HG03378 (cell line): ENCODE results near the gene KCNE4.
"Not testable (repeated sequence)": the region's sequence is repeated elsewhere in the genome, so short reads cannot be mapped to it uniquely, and the experiment has no call there.

ENCODE experiments used
- ATAC-seq: cut with Tn5 transposase; IDR thresholded peaks from one replicate; pipeline ENCODE4 v1.9.1; 2021; ENCODE audit warnings: mild to moderate bottlenecking, moderate library complexity; ENCODE audit not compliant: unreplicated experiment

KCNE4 gene

DNA sequence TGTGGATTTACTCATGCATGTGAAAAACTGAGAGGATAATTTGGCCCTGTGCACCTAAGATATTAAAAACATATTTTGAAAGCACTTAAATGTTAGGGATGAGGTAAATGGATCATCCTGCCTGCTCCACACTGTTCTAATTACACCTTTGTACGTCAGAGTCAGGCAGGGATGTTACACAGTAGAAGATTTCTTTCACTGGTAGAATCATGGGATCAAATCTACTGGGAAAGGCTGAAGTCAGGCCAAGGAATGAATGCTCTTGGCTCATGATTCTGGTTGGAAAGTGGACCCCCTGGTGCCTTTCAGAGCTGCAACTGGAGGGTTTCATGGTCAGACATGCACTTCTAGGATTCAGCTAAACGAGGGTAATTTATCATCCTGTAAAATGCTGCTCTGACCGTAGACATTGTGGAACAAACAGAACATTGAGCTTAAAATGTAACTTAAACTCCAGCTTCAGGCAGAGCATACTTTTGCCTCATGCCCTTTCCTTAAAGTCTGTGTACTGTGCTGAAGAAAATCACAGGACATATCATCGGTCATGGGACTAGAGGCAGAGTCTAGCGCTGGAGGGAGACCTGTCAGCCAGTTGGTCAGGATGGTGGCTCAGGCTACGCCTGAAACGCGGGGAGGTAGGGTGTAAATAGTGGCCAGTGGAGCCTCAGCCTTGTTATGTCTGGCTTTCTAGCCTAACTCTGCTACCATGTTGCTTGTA lies 4.9 kb downstream of the KCNE4 start:
- no peak for ATAC-seq

DNA sequence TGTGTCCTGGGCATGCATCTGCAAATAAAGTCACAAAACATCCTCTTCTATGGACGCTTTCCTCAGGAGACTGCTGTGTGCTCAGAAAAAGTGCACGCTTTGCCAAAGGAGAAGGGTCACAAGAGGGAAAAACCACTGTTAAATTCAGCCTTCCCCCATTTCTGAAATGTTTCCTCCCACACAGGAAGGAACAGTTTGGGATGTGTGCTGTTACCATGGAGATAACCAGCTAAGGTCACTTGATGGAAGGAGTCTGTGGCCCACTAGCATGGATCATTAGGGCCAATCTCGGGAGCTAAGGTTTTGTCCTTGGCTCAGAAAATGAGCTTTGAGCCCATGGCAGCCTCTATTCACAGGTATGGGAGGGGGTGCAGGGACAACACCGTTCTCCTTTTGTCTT lies 5.6 kb downstream of the KCNE4 start:
- ATAC-seq: no peak

DNA sequence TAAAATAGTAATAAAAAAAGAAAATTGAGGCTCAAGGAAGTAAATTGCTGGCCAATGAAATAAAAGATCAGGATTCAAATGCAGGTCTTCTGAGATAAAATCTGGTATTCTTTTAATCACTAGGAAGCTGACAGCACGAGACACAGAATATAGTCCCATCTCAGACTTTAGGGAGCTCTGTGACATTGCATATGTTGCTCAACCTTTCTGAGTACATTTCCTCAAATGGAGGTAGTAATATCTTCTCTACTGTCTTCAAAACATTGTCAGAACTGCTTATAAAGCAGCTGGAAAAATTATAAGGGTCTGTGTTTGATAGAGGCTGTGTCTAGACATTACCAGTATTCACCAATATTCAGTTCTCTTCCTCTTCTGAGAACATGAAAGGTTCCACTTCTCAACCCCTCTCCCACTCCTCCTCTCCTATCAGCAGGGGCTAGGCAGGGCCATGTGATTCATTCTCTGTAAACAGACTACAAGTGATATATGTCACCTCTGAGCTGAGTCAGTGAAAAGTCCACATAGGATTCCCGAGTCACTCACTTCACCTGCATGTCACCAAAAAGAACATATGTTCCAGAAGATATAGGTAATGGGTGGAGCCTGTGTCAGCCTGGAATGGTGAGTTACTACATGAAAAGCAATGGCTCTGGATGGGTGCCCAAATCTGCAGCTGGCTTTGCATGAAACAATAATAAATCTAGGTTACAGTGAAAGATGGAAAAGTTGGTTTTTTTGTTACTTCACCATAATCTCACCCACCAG lies 7.1 kb downstream of the KCNE4 start:
- ATAC-seq: no peak

DNA sequence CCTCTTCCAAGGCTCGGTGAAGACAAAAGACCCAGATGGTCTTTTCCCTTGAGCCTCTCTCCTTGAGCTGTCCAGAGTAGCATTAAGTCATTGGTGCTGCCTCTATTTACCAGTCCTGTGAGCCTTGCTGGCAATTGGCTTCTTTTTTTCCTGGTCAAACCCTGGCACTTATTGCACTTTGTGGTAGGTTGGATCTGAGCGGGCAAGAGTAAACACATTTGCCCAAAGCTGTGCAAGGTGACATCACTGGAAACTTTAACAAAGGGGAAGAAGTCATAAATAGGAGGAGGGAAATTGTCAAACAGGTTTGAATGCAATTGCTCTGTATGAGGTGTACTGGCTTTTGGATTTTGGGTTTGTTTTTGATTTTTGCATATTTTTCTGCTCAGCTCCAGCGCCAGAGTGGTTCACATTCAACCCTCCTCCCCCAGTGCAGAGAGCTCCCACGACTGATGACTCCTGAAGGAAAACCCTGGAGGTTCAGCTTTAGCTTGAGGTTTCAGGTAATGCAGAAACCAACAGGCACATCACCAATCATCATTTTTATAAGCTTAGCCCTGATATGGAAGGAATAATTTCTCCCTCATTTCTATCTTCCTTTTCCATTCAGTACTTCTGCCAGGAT lies 8.3 kb downstream of the KCNE4 start:
- no peak for ATAC-seq

DNA sequence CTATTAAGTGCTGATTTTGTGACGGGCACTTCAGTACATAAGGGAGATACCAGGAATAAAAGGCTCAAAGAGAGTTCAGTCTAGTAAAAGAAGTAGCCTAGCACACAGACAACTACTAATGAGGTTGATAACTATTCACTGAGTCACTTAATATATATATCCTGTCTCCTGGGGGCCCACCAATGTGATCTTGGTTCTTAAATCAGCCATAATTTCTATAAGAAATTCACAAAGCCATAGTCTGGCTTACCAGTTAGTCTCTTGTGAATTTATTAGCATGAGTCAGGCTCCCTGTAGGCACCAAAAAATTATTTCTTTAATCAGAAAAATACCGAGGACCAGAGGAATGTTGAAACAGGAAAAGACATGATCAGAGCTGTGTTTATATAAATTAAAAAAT lies 10.4 kb downstream of the KCNE4 start:
- ATAC-seq: no peak

DNA sequence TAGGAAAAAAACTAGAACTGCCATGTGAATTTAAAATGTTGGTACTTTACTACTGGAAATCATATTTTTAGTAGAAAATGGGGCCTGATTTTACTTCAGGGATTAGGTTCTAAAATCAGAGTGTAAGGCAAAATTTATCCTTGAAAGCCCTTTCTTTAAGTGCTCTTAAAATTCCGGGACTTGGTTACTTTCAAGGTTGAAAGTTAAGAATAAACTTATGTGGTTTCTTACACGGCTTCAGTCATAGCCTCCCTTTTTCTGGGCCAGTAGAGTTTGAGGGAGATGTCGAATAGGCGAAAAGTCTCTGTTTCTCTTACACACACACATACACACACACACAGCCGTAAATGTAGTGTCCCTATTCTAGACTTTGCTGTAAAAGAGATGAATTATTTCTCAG lies 13.1 kb downstream of the KCNE4 start:
- ATAC-seq: no peak

DNA sequence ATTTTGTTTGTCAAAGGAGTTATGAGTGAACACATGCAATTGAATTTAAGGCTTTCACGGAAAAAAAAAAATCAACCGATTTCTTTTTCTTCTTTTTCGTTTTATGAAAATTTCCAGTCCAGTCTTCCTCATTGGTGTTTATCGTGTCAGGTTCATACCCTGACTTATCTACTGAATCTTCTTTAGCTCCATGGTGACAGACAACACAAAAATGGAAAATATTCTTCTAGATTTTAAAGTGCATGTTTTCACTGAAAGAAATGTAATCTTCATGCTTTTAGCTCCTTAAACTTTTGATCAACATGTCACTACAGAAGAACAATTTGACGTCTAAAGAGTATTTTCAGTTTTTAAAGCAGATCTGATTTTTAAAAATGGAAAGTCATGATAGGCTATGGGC lies 14.7 kb downstream of the KCNE4 start:
- no peak for ATAC-seq

DNA sequence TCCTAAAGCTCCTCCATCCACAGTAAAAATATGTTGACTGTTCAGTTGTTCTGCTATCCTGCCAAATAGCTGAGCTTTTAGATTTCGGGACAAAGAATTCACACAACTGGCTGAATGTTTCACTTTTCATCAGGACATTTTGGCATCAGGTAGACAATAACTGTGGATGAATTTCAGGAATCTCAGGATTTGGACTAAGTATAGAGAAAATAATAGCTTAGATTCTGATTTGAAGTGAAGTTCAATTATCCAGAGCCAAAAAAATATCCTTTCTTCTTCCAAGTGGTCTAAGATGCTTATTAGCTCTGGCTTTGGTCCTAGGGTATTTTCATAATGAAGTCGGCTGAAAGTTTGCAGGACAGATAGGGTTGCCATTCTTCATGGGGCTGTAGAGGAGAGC lies 16.1 kb downstream of the KCNE4 start:
- ATAC-seq: no peak

DNA sequence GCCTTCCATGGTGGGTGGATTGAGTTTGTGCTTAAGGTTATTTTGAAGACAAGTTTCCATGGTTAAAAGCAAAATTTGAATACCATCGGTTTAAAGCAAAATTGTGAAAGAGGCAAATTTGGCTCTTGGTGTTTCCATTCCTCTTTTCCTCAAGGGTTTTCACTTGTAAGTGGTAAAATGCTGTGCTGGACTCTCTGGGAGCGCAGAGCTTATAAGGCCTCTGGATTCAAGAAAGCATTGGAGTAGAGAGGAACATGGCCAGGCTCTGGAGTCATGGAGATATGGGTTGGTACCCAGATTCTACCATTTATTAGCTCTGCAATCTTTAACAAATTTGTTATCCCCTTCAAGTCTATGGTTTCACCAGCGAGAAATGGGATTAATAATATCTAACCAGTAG lies 17.5 kb downstream of the KCNE4 start:
- ATAC-seq: no peak

DNA sequence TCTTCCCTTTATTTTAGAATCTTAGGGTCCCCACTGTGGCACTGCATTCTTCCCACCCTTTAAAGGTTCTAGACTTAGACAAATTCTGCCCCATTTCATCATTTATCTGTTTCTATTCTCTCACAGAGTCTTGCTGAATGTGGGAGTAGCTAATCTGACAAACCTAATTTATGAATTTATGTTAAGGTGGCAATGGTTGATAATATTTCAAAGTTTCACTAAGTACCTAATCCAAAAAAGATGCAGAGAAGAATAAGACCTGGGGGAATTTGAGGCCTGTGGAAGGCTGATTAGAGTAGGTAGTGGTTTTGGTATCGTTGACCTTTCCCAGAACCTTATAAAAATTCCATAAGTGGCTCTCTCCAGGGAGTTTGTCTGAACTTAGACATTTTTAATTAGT lies 18.0 kb downstream of the KCNE4 start:
- no peak for ATAC-seq

DNA sequence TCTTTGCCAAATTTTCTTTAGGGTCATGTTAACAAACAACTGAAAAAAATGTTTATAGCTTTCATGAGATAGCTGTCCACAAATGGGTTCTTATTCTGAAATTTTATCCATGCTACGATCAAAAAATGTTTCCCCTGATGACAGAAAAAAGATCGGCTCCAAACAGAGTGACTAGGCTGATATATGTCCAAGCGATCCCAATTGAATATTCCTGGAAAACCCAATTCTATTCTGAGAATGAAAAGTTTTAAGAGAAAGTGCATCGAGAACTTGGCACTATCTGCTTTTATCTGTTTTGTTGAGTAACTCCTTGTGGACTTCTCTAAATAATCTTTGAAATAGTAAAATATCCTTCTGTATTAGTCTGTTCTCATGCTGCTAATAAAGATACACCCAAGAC lies 19.1 kb downstream of the KCNE4 start:
- no peak for ATAC-seq

DNA sequence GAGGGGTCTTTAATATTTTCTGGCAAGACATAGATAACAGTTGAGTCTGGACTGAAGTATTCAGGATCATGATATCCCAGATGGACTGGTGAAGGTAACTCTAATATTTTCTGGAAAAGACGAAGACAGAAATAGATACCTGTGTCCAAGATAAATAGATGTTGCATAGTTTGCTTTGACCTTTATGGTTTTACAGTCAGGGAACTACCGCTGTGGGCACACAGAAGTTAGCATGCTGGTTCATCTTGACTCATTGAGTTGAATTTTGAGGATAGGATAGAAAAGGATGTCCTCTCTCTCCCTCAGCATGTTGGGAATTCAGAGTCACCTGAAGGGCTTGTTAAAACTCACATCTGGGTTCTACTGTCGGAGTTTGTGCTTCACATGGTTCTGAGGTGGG lies 20.8 kb downstream of the KCNE4 start:
- ATAC-seq: no peak

DNA sequence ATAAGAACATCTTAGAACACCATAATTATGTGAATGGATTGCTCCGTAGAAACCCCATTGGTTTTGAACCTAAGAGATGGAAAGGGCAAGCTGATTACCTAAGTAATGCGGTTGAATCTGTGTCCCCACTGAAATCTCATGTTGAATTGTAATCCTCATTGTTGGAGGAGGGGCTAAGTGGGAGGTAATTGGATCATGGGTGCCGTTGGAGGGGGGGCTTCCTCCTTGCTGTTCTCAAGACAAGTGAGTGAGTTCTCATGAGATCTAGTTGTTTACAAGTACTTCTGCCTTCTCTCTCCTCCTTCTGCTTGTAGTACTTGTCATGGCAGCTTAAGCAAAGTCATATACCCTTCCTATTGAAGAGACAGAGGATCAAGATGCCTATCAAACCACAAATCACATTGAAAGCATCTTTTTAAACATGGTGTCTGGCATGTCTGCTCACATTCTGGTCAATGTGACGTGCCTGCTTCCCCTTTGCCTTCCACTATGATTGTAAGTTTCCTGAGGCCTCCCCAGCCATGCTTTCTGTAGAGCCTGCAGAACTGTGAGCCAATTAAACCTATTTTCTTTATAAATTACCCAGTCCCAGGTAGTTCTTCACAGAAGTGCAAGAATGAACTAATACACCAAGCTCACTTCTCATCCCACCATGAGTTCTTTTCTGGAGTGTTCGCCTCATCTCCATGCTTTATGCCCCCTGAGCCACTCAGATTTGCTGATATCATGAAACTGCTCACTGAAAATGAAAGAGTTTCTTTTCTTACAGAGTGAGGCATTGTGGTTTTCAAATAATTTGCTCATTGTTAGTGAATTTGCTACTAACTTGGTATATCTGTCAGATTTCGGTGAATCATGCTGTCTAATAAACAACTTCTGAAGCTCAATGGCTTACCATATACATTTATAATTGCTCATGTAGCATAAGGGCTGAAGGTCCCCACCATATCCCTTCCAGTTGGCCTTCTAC lies 23.6 kb downstream of the KCNE4 start:
- peak; percentile 74 for ATAC-seq

DNA sequence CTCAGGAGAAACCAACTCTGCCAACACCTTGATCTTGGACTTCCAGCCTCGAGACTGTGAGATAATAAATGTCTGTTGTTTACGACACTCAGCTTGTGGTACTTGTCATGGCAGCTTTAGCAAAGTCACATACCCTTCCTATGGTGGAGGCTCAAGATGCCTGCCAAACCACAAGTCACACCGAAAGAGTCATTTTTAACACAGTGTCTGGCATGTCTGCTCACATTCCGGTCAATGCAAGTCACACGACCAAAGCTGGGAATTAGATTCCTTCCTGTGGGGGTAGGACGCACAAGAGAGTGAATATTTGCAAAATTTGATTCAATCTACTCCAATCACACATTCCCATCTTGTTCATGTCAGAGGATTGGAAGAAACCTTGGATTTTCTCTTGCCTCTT lies 24.6 kb downstream of the KCNE4 start:
- no peak for ATAC-seq

DNA sequence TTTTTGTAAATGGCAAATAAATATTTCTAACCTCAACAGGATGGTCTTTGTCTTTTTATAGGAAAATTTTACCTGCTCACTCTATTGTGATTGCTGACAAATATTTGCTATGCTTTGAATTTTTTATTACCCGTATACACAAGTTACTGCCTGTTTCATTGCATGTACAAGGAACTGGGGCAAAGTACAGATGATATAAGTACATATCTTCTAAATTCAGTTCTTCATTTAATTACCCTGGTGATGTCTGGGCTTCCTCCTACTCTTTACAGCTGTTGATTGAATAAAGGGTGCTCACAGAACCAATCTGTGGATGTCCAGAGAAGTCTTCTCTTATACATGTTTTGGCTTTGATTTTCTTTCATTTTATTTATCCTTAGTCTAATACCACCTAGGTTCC lies 26.5 kb downstream of the KCNE4 start:
- no peak for ATAC-seq

DNA sequence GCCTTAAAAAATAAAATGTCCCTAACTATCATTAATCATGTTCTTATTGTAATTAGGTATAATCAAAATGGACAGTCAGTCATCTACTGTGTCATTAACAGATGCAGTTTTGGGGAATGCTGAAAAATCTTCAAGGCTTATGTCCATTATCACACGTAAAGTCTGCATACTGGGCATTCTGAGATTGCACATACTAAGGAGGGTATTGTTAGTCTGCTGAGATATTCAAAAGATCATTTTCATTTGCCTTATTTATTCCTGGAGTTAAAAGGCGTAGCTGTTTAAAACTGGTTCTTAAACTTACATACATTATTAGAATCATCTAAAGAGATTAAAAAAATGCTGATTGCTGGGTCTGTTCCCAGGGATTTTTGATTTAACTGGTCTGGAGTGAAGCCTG lies 27.4 kb downstream of the KCNE4 start:
- ATAC-seq: no peak

DNA sequence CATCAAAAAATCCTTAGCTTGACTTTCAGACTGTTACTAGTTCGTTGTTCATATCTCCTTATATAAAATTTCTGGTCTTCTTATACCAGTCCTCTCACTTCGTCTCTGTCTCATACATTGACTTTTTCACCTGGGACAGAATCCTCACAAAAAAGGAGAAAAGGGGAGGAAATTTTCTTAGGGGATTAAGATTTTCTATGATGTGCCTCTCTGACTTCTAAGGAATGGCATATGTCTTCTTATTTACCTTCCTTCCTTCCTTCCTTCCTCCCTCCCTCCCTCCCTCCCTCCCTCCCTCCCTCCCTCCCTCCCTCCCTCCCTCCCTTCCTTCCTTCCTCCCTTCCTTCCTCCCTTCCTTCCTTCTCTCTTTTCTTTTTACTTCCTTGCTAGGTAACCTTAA lies 27.9 kb downstream of the KCNE4 start:
- no peak for ATAC-seq

DNA sequence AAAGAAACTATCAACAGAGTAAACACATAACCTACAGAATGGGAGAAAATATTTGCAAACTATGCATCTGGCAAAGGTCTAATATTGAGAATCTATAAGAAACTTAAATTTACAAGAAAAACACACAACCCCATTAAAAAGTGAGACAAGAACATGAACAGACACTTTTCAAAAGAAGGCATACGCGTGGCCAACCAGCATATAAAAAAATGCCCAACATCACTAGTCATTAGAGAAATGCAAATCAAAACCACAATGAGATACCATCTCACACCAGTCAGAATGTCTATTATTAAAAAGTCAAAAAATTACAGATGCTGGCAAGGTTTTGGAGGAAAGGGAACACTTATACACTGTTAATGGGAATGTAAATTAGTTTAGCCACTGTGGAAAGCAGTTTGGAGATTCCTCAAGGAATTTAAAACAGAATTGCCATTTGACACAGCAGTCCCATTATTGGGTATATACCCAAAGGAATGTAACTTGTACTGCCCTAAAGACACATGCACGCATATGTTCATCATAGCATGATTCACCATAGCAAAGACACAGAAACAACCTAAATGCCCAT lies 28.9 kb downstream of the KCNE4 start:
- ATAC-seq: not testable (repeated sequence)

DNA sequence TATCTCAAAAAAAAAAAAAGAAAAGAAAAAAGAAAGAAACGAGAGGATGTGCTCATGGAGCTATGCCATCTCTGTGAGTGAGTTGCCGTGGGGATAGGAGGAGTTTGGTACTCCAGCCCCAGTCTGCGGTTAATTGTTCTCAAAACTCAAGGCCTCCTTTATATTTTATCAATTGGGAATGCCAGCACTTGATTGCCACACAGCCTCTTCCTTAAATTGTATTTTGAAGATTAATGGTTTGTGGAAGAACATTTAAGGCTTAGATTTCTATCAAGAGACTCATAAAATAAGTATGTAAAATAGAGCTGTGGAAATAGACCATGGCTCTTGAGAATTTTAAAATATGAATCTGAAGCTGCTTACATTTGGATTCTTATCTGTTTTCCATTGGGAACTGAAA lies 29.8 kb downstream of the KCNE4 start:
- no peak for ATAC-seq

DNA sequence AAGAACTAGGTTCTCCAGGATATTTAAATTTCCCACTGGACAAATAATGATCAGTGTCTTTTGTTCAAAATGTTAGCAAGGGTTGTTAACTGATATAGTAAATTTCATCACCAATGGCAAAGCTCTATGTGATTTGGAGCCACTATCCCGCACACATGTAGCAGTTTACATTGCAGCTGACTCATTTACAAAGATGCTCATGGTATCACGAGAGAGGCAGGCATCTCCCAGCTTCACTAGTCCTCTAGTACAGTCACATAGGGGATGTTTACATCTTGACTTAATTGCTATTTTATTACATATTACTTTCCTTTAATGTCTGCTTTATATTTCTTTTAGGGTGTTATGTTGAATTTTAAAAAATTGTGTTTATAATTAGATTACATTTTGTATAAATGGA lies 30.7 kb downstream of the KCNE4 start:
- ATAC-seq: no peak
